T-cell (primary cell): ENCODE results near the gene MYLK4. TPM values are rescaled to one million over a fixed set of nuclear protein-coding genes. Genes with fewer than 3 reads are reported as not detected.

Experiments
- ATAC-seq, 4 experiments: fragments of 200-7000 bp in 3 of 4; fragments of 150-1000 bp in 1 of 4; cut with Tn5 transposase; replicated peaks in 1 of 4; 1 replicate in 3 of 4; 2 replicates in 1 of 4; pipeline ENCODE4 v1.10.0; 2021; ENCODE audit warnings: moderate library complexity in 3 of 4, mild to moderate bottlenecking in 2 of 4, moderate number of reproducible peaks in 1 of 4
- CTCF ChIA-PET, 2 donors: fragments of 300-600 bp; sonication (Branson Sonifier 250); formaldehyde crosslinking; loops; one replicate each; lab custom pipeline; 2022; ENCODE audit warnings: antibody characterized with exemption in 2 of 2; lab: Charles Lee
- POLR2A ChIA-PET, 2 donors: fragments of 300-600 bp; sonication (Branson Sonifier 250); formaldehyde crosslinking; loops; one replicate each; lab custom pipeline; 2022; ENCODE audit warnings: antibody characterized with exemption in 2 of 2; lab: Charles Lee
- DNase-seq, 35 experiments: peaks; one replicate each; pipeline versions ENCODE4 v3.0.0 to v3.0.0-alpha.2; 2013 to 2023
- H3K27ac ChIP-seq: one replicate; pipeline ENCODE4 v1.5.1; 2013; ENCODE audit warnings: low read length
- H3K27me3 ChIP-seq, 2 experiments: replicated peaks in 1 of 2; 1 replicate in 1 of 2; 2 replicates in 1 of 2; pipeline versions ENCODE4 v1.6.1 to v1.7.0; 2013; ENCODE audit warnings: low read length in 1 of 2, mixed read lengths in 1 of 2; ENCODE audit not compliant: control insufficient read depth in 2 of 2, insufficient read depth in 2 of 2; ENCODE audit errors: extremely low read depth in 1 of 2
- H3K36me3 ChIP-seq, 2 donors: 1 replicate in 1 of 2; 2 replicates in 1 of 2; pipeline versions ENCODE4 v1.6.1 to v1.7.0; 2013; ENCODE audit warnings: low read length in 1 of 2; ENCODE audit not compliant: control insufficient read depth in 2 of 2, insufficient read depth in 1 of 2; ENCODE audit errors: extremely low read depth in 1 of 2
- H3K4me1 ChIP-seq, 2 experiments: 1 replicate in 1 of 2; 2 replicates in 1 of 2; pipeline versions ENCODE4 v1.6.1 to v1.7.0; 2013; ENCODE audit warnings: low read length in 2 of 2, mixed read lengths in 1 of 2; ENCODE audit not compliant: insufficient read depth in 2 of 2, control insufficient read depth in 1 of 2; ENCODE audit errors: extremely low read depth in 1 of 2
- H3K4me3 ChIP-seq, 2 donors: 1 replicate in 1 of 2; 2 replicates in 1 of 2; pipeline versions ENCODE4 v1.5.1 to v1.7.0; 2013; ENCODE audit warnings: mild to moderate bottlenecking in 2 of 2, low read length in 1 of 2, moderate library complexity in 1 of 2; ENCODE audit not compliant: control insufficient read depth in 1 of 2; ENCODE audit errors: extremely low read depth in 1 of 2
- H3K9me3 ChIP-seq: 2 replicates; pipeline ENCODE4 v1.7.0; 2013
- H3K27ac Mint-ChIP-seq, 2 donors: one replicate each; pipeline ENCODE4 v1.8.0; 2020 to 2021; ENCODE audit warnings: mild to moderate bottlenecking in 2 of 2, mixed read lengths in 2 of 2
- H3K27me3 Mint-ChIP-seq, 2 donors: one replicate each; pipeline ENCODE4 v1.8.0; 2021 to 2022; ENCODE audit warnings: mixed read lengths in 2 of 2
- H3K36me3 Mint-ChIP-seq: one replicate; pipeline ENCODE4 v1.8.0; 2021; ENCODE audit warnings: mixed read lengths
- H3K4me1 Mint-ChIP-seq, 3 donors: one replicate each; pipeline ENCODE4 v1.8.0; 2020 to 2022; ENCODE audit warnings: mixed read lengths in 3 of 3, mild to moderate bottlenecking in 1 of 3
- H3K4me3 Mint-ChIP-seq, 3 donors: one replicate each; pipeline ENCODE4 v1.8.0; 2020 to 2022; ENCODE audit warnings: mild to moderate bottlenecking in 3 of 3, mixed read lengths in 3 of 3, moderate library complexity in 3 of 3
- H3K9me3 Mint-ChIP-seq, 3 donors: one replicate each; pipeline ENCODE4 v1.8.0; 2020 to 2022; ENCODE audit warnings: mixed read lengths in 3 of 3
- WGBS: methylation state at CpG from one replicate; pipeline ENCODE4 v1.1.5; 2013; ENCODE audit warnings: missing lambda C conversion rate; ENCODE audit not compliant: insufficient coverage; 5-methylcytosine and 5-hydroxymethylcytosine counted together
- total RNA-seq, 35 experiments: library from RNA in 6 of 35; stranded (reverse) in 6 of 35; fragments of 120-200 nt in 1 of 35; gene quantifications; one replicate each; pipeline versions ENCODE4 v1.2.1 to v1.2.4 and lab custom pipeline; 2013 to 2026

The MYLK4 gene
- total RNA-seq, 5 donors from 2014 or later (not counting 1 experiment from before 2014, with no cell fraction given): 0.58 to 1.4 (median 1.0) TPM

- Mint-ChIP-seq H3K27me3 (no peaks in the 10 kb centered on the region), H3K4me1 (peaks cover 25 to 38% (median 26%) of the 10 kb centered on the region in 3 donors), H3K9me3 (no peaks in the 10 kb centered on the region), H3K27ac (peak overlapping the region; percentile 77 to 84), H3K4me3 (peak overlapping the region in 1 of 3 donors; percentile 10), H3K36me3 (peaks cover 20% of the 10 kb centered on the region)
- 100% methylated on average over 2 of the region's 11 CpGs for WGBS
- peaks cover 0 to 10% of the 10 kb centered on the region in 2 donors for H3K36me3 ChIP-seq
- H3K9me3 ChIP-seq: no peaks in the 10 kb centered on the region
- no peaks in the 10 kb centered on the region for H3K27me3 ChIP-seq
- DNase-seq: peak in 32 of 35 experiments; percentile 17 to 71 (median 40)
- ChIA-PET CTCF (interaction anchor here (0.6 to 1.9 kb wide), 28 partner anchors 9 to 285 kb away, joined by 3 to 19 read pairs (median 5); partner anchors contain the start of gene SERPINB1 (in 1 of the 2)), POLR2A (interaction anchor here in 1 of 2 donors (0.6 to 0.7 kb wide), 2 partner anchors 37 to 42 kb away, joined by 5 to 6 read pairs; no protein-coding TSS in a partner anchor)
- peaks cover 10 to 21% of the 10 kb centered on the region in 2 experiments for H3K4me1 ChIP-seq
- peak; percentile 66 to 78 (median 72) for ATAC-seq
- no peak overlapping the region for H3K4me3 ChIP-seq
- H3K27ac ChIP-seq: no peak overlapping the region
Observed at GRCh38 chr6:2790588-2791449, 40.1 kb upstream of the MYLK4 start.

DNA sequence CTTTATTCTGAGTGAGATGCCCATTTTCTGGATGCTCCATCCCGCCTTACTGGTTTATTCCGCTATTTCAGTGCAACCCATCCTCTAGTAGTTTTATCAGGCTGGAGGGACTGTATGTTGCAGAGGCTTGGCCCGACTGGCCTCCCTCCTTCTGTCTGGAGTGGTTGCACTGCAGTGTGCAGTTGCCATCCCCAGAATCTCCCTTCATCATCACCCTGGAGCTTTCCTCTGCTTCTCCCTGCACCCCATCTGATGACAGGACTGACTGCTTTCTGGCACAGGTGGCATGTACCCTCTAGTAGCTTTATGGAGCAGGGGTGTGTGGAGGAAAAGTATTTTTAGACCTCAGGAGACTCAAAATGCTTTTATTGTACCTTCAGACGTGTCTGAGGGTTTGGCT is 35.5 kb upstream of the MYLK4 start:
- Histone ChIP-seq H3K27ac (no peak overlapping the region), H3K9me3 (no peaks in the 10 kb centered on the region), H3K36me3 (peaks cover 7 to 40% of the 10 kb centered on the region in 2 donors), H3K4me1 (peaks cover 0 to 3% of the 10 kb centered on the region in 2 experiments), H3K4me3 (no peak overlapping the region), H3K27me3 (no peaks in the 10 kb centered on the region)
- Mint-ChIP-seq H3K27ac (no peak overlapping the region), H3K9me3 (no peaks in the 10 kb centered on the region), H3K4me3 (no peak overlapping the region), H3K27me3 (no peaks in the 10 kb centered on the region), H3K4me1 (peaks cover 13 to 18% (median 14%) of the 10 kb centered on the region in 3 donors), H3K36me3 (peaks cover 30% of the 10 kb centered on the region)
- no peak for DNase-seq
- ATAC-seq: no peak
- POLR2A ChIA-PET: no interaction called here
- CTCF ChIA-PET: no interaction called here
- WGBS: no CpG with 5 or more reads among the region's 4 CpGs

- no peak for ATAC-seq
- peaks cover 43% of the 10 kb centered on the region for H3K36me3 Mint-ChIP-seq
- ChIA-PET CTCF (interaction anchor here (0.5 to 0.7 kb wide), 2 partner anchors 149 to 170 kb away, joined by 3 to 4 read pairs; no protein-coding TSS in a partner anchor), POLR2A (no interaction called here)
- H3K9me3 ChIP-seq: no peaks in the 10 kb centered on the region
- H3K4me1 ChIP-seq: peaks cover 0 to 3% of the 10 kb centered on the region in 2 experiments
- 96% methylated on average over 5 of the region's 7 CpGs for WGBS
- peaks cover 10 to 14% (median 11%) of the 10 kb centered on the region in 3 donors for H3K4me1 Mint-ChIP-seq
- H3K4me3 ChIP-seq: no peak overlapping the region
- H3K27ac Mint-ChIP-seq: no peak overlapping the region
- H3K27me3 Mint-ChIP-seq: no peaks in the 10 kb centered on the region
- no peaks in the 10 kb centered on the region for H3K27me3 ChIP-seq
- H3K4me3 Mint-ChIP-seq: no peak overlapping the region
- H3K27ac ChIP-seq: no peak overlapping the region
- H3K36me3 ChIP-seq: peaks cover 7 to 53% of the 10 kb centered on the region in 2 donors
- DNase-seq: no peak
- no peaks in the 10 kb centered on the region for H3K9me3 Mint-ChIP-seq
Observed at GRCh38 chr6:2784930-2785329, 34.2 kb upstream of the MYLK4 start.

DNA sequence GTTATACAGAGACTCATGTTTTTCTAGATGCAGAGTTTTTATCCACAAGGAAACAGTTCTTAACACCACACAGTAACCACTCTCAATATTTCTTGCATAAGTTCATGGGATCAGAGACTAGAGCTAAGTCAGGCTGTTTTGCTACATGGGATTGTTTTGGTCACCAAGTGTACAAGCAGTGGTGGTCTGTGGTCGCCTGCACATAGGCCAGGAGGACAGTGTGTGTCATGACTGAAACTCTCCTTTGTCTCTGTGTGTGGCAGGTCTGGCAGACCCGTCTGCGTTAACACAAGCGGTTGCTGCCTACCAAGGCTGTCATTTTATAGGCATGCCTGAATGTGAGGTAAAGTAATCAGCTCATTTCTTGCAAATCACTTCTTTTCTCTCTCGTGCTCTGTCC is 33.3 kb upstream of the MYLK4 start:
- WGBS: 83% methylated on average over 2 of the region's 5 CpGs
- Histone ChIP-seq H3K27ac (no peak overlapping the region), H3K9me3 (no peaks in the 10 kb centered on the region), H3K4me1 (peaks cover 0 to 3% of the 10 kb centered on the region in 2 experiments), H3K27me3 (no peaks in the 10 kb centered on the region), H3K36me3 (peaks cover 7 to 56% of the 10 kb centered on the region in 2 donors), H3K4me3 (no peak overlapping the region)
- no peaks in the 10 kb centered on the region for H3K9me3 Mint-ChIP-seq
- ATAC-seq (no peak), DNase-seq (no peak)
- H3K27ac Mint-ChIP-seq: peak overlapping the region in 1 of 2 donors; percentile 52
- ChIA-PET CTCF (interaction anchor here (0.5 to 1.1 kb wide), 7 partner anchors 12 to 207 kb away, joined by 3 to 6 read pairs (median 3); no protein-coding TSS in a partner anchor), POLR2A (interaction anchor here (0.6 to 0.7 kb wide), 3 partner anchors 14 to 274 kb away, joined by 3 to 4 read pairs (median 3); no protein-coding TSS in a partner anchor)
- no peak overlapping the region for H3K4me3 Mint-ChIP-seq
- H3K36me3 Mint-ChIP-seq: peaks cover 51% of the 10 kb centered on the region
- no peaks in the 10 kb centered on the region for H3K27me3 Mint-ChIP-seq
- peaks cover 10 to 19% (median 19%) of the 10 kb centered on the region in 3 donors for H3K4me1 Mint-ChIP-seq

DNA sequence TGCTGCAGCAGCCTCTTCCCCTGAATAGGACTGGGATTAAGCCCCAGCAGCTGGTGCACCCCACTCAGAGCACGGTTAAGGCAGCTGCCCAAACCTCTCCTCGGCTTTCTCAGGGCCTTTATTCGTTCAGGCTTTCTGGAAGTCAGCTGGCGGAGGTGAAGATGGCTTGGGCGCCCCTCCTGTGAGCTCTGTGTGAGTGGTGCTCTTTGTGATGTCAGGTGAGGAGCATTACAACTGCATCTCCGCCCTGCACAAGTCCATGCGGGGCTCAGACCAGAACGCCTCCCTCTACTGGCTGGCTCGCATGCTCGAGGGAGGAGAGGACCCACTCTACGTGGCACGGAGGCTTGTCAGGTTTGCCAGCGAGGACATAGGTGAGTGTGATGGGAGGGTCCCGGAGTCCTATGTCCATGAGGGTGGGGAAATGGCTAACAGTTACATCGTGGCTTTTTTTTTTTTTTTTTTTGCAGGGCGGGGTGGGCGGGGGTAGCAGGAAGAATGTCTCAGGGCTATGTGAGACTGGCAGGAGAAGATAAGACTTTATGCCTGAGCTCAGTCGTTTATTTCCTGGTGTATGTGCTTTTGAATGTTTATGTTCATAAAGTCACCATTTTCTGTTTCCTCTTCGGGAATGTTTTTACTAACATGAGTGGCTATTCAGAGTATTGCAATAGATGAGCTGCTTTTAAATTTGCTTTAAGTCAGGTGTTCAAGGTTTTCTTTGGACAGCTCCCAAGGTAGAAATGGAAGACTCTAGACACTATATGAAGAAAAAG is 32.7 kb upstream of the MYLK4 start:
- H3K27me3 Mint-ChIP-seq: no peaks in the 10 kb centered on the region
- H3K27ac Mint-ChIP-seq: peak overlapping the region in 1 of 2 donors; percentile 52
- H3K9me3 Mint-ChIP-seq: no peaks in the 10 kb centered on the region
- 78% methylated on average over 5 of the region's 19 CpGs for WGBS
- Histone ChIP-seq H3K27me3 (no peaks in the 10 kb centered on the region), H3K36me3 (peaks cover 7 to 60% of the 10 kb centered on the region in 2 donors), H3K27ac (no peak overlapping the region), H3K4me3 (no peak overlapping the region), H3K9me3 (no peaks in the 10 kb centered on the region), H3K4me1 (peaks cover 0 to 3% of the 10 kb centered on the region in 2 experiments)
- ChIA-PET CTCF (interaction anchor here (0.5 to 1.1 kb wide), 8 partner anchors 11 to 275 kb away, joined by 3 to 6 read pairs (median 3); no protein-coding TSS in a partner anchor), POLR2A (interaction anchor here in 1 of 2 donors (0.6 to 0.7 kb wide), 3 partner anchors 14 to 274 kb away, joined by 3 to 4 read pairs (median 3); no protein-coding TSS in a partner anchor)
- DNase-seq: no peak
- H3K4me3 Mint-ChIP-seq: no peak overlapping the region
- peak in 1 of 4 experiments; percentile 46 for ATAC-seq
- H3K4me1 Mint-ChIP-seq: peaks cover 10 to 26% (median 21%) of the 10 kb centered on the region in 3 donors
- peaks cover 52% of the 10 kb centered on the region for H3K36me3 Mint-ChIP-seq
